Ishikawa (cell line): ENCODE results near the gene SLC25A18.

Source experiments
- CEBPB ChIP-seq: IDR thresholded peaks from 2 replicates; pipeline ENCODE4 v1.6.1; 2012
- CREB1 ChIP-seq: IDR thresholded peaks from 2 replicates; pipeline ENCODE4 v1.6.1; 2012; ENCODE audit warnings: low read depth
- EGR1 ChIP-seq: IDR thresholded peaks from 2 replicates; pipeline ENCODE4 v1.6.1; 2012
- EP300 ChIP-seq: IDR thresholded peaks from 2 replicates; pipeline ENCODE4 v1.6.1; 2012; ENCODE audit warnings: borderline replicate concordance
- FOXM1 ChIP-seq: IDR thresholded peaks from 2 replicates; pipeline ENCODE4 v1.6.1; 2012; ENCODE audit warnings: low read depth, borderline replicate concordance
- MAX ChIP-seq: IDR thresholded peaks from 2 replicates; pipeline ENCODE4 v1.6.1; 2012
- NFIC ChIP-seq: IDR thresholded peaks from 2 replicates; pipeline ENCODE4 v1.6.1; 2012
- RAD21 ChIP-seq: IDR thresholded peaks from 2 replicates; pipeline ENCODE4 v1.6.1; 2012; ENCODE audit warnings: low read depth
- TAF1 ChIP-seq: IDR thresholded peaks from 2 replicates; pipeline ENCODE4 v1.6.1; 2012; ENCODE audit warnings: low read depth, mild to moderate bottlenecking
- TCF12 ChIP-seq: IDR thresholded peaks from 2 replicates; pipeline ENCODE4 v1.6.1; 2012; ENCODE audit warnings: low read depth
- TEAD4 ChIP-seq: IDR thresholded peaks from 2 replicates; pipeline ENCODE4 v1.6.1; 2012
- YY1 ChIP-seq: IDR thresholded peaks from 2 replicates; pipeline ENCODE4 v1.6.1; 2012; ENCODE audit warnings: low read depth
- ZBTB7A ChIP-seq: IDR thresholded peaks from 2 replicates; pipeline ENCODE4 v1.6.1; 2012; ENCODE audit warnings: low read depth
- TF ChIP-seq, protein P1 (sequence below): IDR thresholded peaks from 2 replicates; pipeline ENCODE4 v1.6.1; 2012
- TF ChIP-seq, protein P2 (sequence below): IDR thresholded peaks from 2 replicates; pipeline ENCODE4 v1.6.1; 2012; ENCODE audit warnings: low read depth, mild to moderate bottlenecking

Gene SLC25A18

GRCh38 chr22:17523925-17524324 lies 39.4 kb upstream of the SLC25A18 start:
- TF ChIP-seq CEBPB: no peak
- TF ChIP-seq RAD21: no peak
- TF ChIP-seq MAX: no peak
- no peak for TF ChIP-seq CREB1
- TF ChIP-seq NFIC: no peak

DNA sequence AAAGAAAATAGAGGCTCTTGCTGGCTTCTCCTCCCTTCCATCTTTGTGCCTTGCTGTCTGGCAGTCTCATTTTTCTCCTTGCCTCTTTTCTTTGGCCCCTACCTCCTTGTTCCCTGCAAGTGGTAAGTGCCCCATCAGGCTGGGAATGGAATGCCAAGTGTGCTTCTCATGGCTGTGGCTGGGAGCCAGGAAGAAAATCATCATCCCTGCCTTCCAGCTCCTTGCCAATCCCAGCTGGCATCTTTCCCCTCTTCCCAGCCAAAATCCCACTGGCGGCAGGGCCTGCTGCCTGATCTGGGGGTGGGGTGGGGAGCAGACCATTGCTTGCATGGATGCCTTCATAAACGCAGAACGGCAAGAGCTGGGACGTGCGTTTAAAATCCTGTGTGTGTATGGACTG lies 27.0 kb upstream of the SLC25A18 start:
- TF ChIP-seq EP300 (no peak), ZBTB7A (no peak), FOXM1 (no peak), CREB1 (no peak), EGR1 (no peak), YY1 (no peak), MAX (no peak)
- TF ChIP-seq, protein P1, sequence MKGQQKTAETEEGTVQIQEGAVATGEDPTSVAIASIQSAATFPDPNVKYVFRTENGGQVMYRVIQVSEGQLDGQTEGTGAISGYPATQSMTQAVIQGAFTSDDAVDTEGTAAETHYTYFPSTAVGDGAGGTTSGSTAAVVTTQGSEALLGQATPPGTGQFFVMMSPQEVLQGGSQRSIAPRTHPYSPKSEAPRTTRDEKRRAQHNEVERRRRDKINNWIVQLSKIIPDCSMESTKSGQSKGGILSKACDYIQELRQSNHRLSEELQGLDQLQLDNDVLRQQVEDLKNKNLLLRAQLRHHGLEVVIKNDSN: no peak

DNA sequence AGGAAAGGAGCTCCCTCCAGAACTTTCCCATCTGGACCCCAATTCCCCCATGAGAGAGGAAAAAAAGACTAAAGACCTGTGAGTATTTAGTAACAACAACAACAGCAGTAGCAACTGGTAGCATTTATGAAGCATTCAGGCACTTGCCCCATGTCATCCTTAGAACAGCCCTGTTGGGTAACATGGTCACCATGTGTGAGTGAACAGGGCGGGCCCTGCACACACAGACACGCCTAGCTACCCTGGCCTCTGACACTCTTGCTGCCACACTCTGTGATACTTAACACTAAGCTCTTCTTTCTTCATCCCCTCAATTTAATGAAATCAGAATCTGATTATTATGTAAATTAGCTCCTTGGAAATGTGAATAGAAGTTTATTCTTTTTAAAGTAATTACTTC lies 26.1 kb upstream of the SLC25A18 start:
- TF ChIP-seq MAX (no peak), FOXM1 (no peak), YY1 (no peak), TCF12 (no peak), EGR1 (no peak), RAD21 (no peak), TAF1 (no peak), TEAD4 (no peak), EP300 (no peak), NFIC (no peak), ZBTB7A (no peak), CEBPB (no peak)
- TF ChIP-seq, protein P2, sequence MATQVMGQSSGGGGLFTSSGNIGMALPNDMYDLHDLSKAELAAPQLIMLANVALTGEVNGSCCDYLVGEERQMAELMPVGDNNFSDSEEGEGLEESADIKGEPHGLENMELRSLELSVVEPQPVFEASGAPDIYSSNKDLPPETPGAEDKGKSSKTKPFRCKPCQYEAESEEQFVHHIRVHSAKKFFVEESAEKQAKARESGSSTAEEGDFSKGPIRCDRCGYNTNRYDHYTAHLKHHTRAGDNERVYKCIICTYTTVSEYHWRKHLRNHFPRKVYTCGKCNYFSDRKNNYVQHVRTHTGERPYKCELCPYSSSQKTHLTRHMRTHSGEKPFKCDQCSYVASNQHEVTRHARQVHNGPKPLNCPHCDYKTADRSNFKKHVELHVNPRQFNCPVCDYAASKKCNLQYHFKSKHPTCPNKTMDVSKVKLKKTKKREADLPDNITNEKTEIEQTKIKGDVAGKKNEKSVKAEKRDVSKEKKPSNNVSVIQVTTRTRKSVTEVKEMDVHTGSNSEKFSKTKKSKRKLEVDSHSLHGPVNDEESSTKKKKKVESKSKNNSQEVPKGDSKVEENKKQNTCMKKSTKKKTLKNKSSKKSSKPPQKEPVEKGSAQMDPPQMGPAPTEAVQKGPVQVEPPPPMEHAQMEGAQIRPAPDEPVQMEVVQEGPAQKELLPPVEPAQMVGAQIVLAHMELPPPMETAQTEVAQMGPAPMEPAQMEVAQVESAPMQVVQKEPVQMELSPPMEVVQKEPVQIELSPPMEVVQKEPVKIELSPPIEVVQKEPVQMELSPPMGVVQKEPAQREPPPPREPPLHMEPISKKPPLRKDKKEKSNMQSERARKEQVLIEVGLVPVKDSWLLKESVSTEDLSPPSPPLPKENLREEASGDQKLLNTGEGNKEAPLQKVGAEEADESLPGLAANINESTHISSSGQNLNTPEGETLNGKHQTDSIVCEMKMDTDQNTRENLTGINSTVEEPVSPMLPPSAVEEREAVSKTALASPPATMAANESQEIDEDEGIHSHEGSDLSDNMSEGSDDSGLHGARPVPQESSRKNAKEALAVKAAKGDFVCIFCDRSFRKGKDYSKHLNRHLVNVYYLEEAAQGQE: no peak
- TF ChIP-seq, protein P1: no peak

DNA sequence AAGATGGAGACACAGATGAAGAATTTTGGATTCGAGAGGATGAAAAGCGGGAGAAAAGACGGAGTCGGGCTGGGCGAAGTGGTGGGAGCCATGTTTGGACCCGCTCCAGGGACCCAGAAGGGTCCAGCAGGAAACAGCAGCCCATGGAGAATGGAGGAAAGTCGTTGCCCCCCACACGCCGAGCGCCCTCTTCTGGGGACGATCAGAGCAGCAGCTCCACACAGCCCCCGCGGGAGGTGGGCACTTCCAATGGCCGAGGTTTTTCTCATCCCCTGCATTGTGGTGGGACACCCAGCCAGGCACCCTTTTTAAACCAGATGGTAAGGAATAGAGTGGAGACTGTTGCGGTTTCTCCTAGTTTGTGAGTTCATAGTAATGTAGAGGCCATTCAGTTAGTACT lies 22.8 kb upstream of the SLC25A18 start:
- TF ChIP-seq RAD21: no peak
- no peak for TF ChIP-seq MAX
- TF ChIP-seq EP300: no peak
- TF ChIP-seq CREB1: no peak

- TF ChIP-seq, protein P2: no peak
- TF ChIP-seq, protein P1: no peak
- TF ChIP-seq CREB1: no peak
- no peak for TF ChIP-seq FOXM1
- no peak for TF ChIP-seq RAD21
- no peak for TF ChIP-seq TCF12
- TF ChIP-seq MAX: no peak
- TF ChIP-seq TAF1: no peak
- no peak for TF ChIP-seq CEBPB
- no peak for TF ChIP-seq EGR1
- TF ChIP-seq ZBTB7A: no peak
- TF ChIP-seq NFIC: no peak
Observed at GRCh38 chr22:17541476-17541875, 21.8 kb upstream of the SLC25A18 start.

DNA sequence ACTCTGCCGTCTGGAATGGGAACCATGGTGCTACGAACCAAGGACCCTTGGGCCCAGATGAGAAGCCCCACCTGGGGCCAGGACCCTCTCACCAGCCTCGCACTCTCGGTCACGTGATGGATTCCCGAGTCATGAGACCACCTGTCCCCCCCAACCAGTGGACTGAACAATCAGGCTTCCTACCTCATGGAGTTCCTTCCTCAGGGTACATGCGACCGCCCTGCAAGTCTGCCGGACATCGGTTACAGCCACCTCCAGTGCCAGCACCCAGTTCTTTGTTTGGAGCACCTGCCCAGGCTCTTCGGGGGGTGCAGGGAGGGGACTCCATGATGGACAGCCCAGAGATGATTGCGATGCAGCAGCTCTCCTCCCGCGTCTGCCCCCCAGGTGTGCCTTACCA lies 20.8 kb upstream of the SLC25A18 start:
- TF ChIP-seq MAX (no peak), CREB1 (no peak), EGR1 (no peak), TEAD4 (no peak)
- TF ChIP-seq, protein P1: no peak
